Middle frontal gyrus (tissue), 1 donor: ENCODE results near the gene UBE2E3.

Source experiments
- DNase-seq: peaks from one replicate; pipeline ENCODE4 v3.0.0-alpha.2; 2015; ENCODE audit warnings: low spot score; ENCODE audit errors: extremely low spot score

The UBE2E3 gene

DNA sequence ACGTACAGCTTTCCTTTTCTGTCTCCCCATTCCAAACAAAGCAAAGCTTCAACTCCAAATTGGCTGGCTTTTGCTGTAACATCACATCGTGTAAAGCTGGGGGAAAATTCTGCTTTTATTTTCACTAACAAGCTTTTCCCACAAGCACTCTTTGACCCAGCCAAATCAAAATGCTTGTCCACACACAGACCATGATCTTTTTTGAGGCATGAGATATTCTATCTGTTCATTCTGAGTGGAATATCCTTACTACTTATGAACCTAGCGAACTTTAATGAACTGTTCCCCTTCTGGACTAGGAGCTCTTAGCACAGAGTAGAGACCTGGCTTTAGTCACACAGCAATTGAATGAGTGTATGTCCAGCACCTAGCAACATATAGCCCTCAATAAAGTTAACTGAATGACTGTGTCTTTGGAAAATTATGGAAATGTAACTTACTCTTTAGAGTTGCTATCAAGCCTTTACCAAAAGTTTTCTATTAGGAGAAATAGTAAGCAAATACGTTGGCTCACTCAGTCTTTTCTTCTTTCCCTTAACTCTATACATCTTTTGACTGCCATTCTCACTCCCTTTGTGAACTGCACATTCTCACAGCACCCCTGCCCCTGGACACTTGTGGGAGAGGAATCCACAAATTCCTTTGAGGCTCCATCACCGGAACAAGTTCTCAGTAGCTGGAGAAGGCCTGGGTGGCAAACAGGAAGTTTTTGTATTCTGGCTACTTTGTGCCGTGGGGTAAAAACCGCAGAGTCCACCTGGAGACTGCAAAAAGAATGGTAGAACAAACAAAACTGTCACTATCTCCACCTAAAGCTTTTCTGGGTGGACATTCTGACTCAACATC is 1.3 kb upstream of the UBE2E3 start:
- DNase-seq = no peak

DNA sequence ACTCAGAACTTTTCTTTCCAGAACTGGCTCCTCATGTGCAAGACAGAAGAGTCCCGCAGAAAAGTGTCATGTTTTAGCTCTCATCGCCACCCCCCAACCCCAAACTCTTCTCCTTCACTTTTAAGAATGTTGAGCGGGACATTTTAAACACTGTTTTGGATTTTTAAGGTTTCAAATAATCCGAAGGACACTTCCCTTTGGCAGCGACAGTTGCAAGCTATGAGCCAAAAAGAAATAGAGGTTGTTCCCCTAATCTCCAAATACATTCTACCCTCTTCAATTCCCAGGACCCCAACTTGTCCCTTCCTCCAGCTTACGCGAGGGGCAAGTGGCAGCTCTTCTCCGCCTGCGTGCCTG is 678 bp upstream of the UBE2E3 start:
- DNase-seq = no peak

- no peak for DNase-seq
These were observed 822 bp downstream of the UBE2E3 start for GRCh38 chr2:180980943-180981911.

GRCh38 chr2:180983468-180984242 is 3.2 kb downstream of the UBE2E3 start:
- DNase-seq = peak; percentile 43

GRCh38 chr2:180985771-180986395 is 5.5 kb downstream of the UBE2E3 start:
- DNase-seq = no peak

DNA sequence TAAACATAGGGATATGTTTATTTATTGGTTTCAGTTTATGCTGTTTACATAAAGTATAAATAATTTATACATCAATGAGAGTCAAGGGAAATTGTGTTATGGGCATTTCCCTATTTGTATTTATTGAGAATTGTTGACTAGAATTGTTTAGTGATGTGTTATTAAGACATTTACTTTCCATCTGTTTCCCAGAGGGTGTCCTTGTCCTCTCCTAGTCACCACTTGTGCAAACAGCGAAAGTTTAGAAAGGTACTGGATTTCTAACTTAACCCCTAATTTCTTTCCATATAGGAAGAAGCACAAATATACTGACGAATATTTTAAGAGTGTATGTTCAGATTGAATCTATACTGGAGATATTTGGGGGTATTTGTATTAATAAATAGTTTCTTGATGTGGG is 6.7 kb downstream of the UBE2E3 start:
- DNase-seq = no peak

DNA sequence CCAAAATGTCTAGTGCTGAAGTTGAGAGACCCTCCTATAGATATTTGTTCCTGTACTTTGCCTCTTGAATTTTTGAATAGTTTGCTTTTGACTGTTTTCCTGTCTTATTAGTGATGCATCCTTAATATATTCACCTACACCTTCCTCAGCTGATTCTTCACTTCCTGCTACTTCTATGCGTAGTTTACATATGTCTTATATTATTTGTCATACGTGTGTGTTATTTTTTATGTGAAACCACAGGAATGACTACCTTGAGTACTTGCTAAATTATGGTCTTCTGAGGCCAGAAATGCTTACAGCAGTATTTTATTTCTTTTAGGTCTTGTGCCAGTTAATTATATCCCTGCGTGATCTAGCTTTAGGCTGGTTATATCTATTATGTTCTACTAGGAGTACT is 9.9 kb downstream of the UBE2E3 start:
- DNase-seq = no peak

GRCh38 chr2:180990794-180991193 is 10.4 kb downstream of the UBE2E3 start:
- no peak for DNase-seq

DNA sequence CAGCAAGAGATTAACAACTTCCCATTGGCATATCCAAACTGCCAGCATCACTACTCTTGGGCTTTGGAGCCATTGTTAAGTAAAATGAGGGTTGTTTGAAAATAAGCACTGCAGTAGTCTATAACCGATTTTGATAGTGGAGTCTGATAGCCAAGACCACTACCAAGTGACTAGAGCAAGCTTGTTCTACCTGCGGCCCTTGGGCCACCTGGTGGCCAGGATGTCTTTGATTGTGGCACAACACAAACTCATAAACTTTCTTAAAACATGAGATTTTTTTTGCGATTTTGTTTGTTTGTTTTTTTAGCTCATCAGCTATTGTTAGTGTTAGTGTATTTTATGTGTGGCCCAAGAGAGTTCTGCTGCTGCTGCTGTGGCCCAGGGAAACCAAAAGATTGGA is 11.0 kb downstream of the UBE2E3 start:
- no peak for DNase-seq

DNA sequence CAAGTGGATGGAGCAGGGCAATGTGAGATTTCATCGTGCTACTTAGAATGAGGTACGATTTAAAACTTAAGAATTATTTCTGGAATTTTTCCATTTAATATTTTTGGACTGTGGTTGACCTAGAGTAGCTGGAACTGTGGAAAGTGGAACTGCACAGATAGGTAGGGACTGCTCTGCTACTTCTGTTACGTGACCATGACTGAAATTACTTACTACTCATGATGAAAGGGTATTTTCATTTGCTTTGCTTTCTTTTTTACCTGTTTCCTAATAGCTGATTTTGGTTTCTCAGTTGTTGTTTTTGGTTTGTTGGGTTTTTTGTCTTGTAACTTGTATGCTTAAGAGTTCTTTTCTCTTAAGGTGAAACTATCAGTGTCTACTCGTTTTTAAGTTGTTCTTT is 11.4 kb downstream of the UBE2E3 start:
- no peak for DNase-seq

GRCh38 chr2:180992994-180993393 is 12.6 kb downstream of the UBE2E3 start:
- DNase-seq = no peak

GRCh38 chr2:180999274-180999964 is 19.0 kb downstream of the UBE2E3 start:
- no peak for DNase-seq

- no peak for DNase-seq
These were observed 24.4 kb downstream of the UBE2E3 start for GRCh38 chr2:181004647-181005325.

DNA sequence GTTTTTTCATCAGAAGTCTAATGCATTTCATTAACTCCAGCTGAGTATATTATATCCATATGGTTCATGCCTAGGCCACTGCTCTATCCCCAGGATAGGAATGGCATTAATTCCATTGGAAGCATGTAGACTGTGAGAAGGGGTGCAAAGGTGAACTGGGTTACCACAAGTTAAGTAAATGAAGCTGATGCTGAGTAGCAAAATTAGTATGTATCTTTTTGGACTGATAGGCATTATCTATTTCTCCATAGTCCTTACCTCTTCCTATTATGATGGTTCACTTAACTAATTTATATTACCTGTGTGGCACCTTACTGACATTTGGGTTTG is 24.9 kb downstream of the UBE2E3 start:
- no peak for DNase-seq

DNA sequence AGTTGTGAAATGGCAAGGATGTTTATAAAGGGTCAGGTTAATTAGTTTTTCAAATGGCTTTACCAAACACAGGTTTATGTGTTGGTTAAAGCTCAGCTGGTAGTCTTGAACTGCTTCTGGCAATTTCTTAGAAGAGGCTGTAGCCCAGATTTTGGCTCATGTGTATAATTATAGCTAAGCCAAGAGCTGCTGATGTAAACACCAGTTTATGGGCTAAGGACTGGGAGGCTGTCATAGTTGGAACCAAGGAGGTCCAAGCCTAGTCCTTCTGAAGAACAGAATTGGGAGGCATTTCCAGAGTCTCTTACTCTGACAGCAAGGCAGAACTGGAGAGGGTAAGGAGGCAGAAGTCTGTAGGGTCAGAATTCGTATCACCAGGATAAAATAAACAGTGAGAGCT is 25.4 kb downstream of the UBE2E3 start:
- no peak for DNase-seq

GRCh38 chr2:181007086-181007837 is 26.9 kb downstream of the UBE2E3 start:
- DNase-seq = no peak

GRCh38 chr2:181008407-181008806 is 28.0 kb downstream of the UBE2E3 start:
- no peak for DNase-seq

DNA sequence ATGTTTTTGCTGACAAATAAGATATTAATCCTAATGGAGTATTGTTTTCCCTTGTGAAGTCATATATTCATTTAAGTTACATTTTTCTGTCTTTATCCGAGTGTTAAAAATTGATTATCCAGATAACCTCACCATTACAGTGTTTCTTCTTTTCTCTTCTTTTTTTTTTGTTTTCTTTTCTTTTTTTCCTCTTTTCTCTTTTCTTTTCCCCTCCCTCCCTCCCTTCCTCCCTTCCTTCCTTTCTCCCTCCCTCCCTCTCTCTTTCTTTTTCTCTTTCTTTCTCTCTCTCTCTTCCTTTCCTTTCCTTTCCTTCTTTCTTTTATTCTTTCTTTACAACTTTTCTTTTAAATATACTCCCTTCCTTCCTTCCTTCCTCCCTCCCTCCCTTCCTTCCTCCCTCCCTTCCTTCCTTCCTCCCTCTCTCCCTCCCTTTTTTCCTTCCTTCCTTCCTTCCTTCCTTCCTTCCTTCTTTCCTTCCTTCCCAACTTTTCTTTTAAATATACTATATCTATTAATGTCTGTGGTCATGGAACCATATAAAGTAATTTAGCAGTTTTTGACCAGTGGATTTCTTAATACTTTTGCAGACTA is 40.9 kb downstream of the UBE2E3 start:
- DNase-seq = no peak

DNA sequence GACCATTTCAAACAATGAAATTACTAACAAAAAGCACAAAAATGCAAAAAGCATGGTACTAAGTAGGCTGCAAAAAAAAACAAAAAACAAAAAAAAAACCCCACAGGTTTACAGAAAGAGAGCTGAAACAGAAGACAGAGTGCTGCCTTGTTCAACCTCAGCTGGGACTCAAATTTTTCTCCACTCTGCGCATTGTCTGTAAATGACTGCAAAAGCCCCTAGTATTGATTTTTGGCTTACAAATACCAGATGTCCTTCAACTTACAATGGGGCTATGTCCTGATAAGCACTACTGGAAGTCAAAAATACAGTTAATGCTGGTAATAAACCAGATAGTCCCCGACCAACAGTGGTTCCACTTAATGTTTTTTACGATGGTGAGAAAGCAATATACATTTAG is 42.2 kb downstream of the UBE2E3 start:
- DNase-seq = no peak
